Left lung (tissue), 10 donors: ENCODE measurements around the gene CARD16. TPM values are rescaled to one million over a fixed set of nuclear protein-coding genes. Genes with fewer than 3 reads are reported as not detected.
"Not testable (repeated sequence)": the region's sequence is repeated elsewhere in the genome, so short reads cannot be mapped to it uniquely, and the experiment has no call there.

Experiments used
- ATAC-seq: fragments of 200-7000 bp; cut with Tn5 transposase; one replicate; pipeline ENCODE4 v1.9.1; 2020; ENCODE audit warnings: moderate library complexity
- DNase-seq, 4 donors: peaks; one replicate each; pipeline ENCODE4 v3.0.0-alpha.2; 2013 to 2020
- H3K27ac ChIP-seq, 2 donors: fragments of 200-600 bp; sonication (generic) in 1 of 2; one replicate each; pipeline versions ENCODE4 v1.5.0 to v1.8.0; 2020 to 2021
- H3K27me3 ChIP-seq, 2 donors: fragments of 200-600 bp; sonication (generic) in 1 of 2; one replicate each; pipeline versions ENCODE4 v1.5.0 to v1.8.0; 2020 to 2021
- H3K36me3 ChIP-seq, 2 donors: fragments of 200-600 bp; sonication (generic) in 1 of 2; one replicate each; pipeline versions ENCODE4 v1.5.0 to v1.8.0; 2020 to 2021
- H3K4me1 ChIP-seq, 2 donors: fragments of 200-600 bp; one replicate each; pipeline ENCODE4 v1.8.0; 2021
- H3K4me3 ChIP-seq, 2 donors: fragments of 200-600 bp; sonication (generic) in 1 of 2; one replicate each; pipeline versions ENCODE4 v1.5.0 to v1.8.0; 2020 to 2021; ENCODE audit warnings: mild to moderate bottlenecking in 1 of 2
- H3K9me3 ChIP-seq, 2 donors: fragments of 200-600 bp; sonication (generic) in 1 of 2; one replicate each; pipeline versions ENCODE4 v1.5.0 to v1.8.0; 2020 to 2021
- intact Hi-C, 2 donors: fragments of 100-400 bp; cut with DNase I; formaldehyde crosslinking; loops; one replicate each; pipeline versions ENCODE4 v1.11.2 to v1.14.2; 2022
- polyA plus RNA-seq, 6 donors: library from polyadenylated mRNA; unstranded; fragments of 120-200 nt; gene quantifications; one replicate each; pipeline ENCODE4 v1.2.1, GENCODE V29; 2013; ENCODE audit not compliant: insufficient read length in 6 of 6
- total RNA-seq, 2 donors: library from RNA; stranded (reverse); fragmentation: NEBNext Ultra II Directional; extraction: Animal tissue kit (Norgen Biotek cat#: 25700); gene quantifications; one replicate each; pipeline ENCODE4 v1.2.1, GENCODE V29; 2021
- TF ChIP-seq, protein P1 (sequence below), 2 donors: fragments of 200-600 bp; sonication (generic) in 1 of 2; IDR thresholded peaks; one replicate each; pipeline versions ENCODE4 v1.5.0 to v1.8.0; 2021; ENCODE audit warnings: antibody characterized with exemption in 2 of 2
- donor health status: DM: no; HTN: yes; CAD: no.
- donor health status: DM: no; HTN: no; CAD: no.

CARD16 gene
- total and polyA plus RNA-seq, 8 donors: 17.7 to 56.3 (median 24.0) TPM

DNA sequence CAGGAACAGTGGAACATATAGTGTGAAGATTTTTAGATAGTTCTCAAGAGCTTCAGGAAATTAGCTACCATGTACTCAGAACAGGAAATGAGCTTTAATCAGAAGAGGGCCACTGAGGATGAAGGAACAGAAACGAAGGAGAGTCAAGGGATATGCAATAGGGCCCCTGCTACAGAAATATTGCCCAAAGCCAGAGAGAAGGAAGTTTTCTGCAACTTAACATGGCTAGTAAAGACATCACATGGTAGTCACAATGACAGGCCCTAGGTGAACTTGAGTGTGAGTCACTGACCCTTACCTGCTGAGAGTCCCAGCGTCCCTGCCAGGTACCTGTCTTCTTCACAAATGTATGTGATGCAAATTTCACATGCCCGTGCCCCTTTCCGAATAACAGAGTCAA is 25.2 kb upstream of the CARD16 start:
- TF ChIP-seq, protein P1, sequence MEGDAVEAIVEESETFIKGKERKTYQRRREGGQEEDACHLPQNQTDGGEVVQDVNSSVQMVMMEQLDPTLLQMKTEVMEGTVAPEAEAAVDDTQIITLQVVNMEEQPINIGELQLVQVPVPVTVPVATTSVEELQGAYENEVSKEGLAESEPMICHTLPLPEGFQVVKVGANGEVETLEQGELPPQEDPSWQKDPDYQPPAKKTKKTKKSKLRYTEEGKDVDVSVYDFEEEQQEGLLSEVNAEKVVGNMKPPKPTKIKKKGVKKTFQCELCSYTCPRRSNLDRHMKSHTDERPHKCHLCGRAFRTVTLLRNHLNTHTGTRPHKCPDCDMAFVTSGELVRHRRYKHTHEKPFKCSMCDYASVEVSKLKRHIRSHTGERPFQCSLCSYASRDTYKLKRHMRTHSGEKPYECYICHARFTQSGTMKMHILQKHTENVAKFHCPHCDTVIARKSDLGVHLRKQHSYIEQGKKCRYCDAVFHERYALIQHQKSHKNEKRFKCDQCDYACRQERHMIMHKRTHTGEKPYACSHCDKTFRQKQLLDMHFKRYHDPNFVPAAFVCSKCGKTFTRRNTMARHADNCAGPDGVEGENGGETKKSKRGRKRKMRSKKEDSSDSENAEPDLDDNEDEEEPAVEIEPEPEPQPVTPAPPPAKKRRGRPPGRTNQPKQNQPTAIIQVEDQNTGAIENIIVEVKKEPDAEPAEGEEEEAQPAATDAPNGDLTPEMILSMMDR (IDR thresholded peaks at IDR 0.05): no peak
- Histone ChIP-seq H3K27ac (no peak overlapping the region), H3K9me3 (no peaks in the 10 kb centered on the region), H3K4me3 (no peak overlapping the region), H3K36me3 (no peaks in the 10 kb centered on the region), H3K4me1 (peaks cover 0 to 6% of the 10 kb centered on the region in 2 donors), H3K27me3 (no peaks in the 10 kb centered on the region)
- DNase-seq (no peak), ATAC-seq (no peak)
- intact Hi-C loops: no loop called here

DNA sequence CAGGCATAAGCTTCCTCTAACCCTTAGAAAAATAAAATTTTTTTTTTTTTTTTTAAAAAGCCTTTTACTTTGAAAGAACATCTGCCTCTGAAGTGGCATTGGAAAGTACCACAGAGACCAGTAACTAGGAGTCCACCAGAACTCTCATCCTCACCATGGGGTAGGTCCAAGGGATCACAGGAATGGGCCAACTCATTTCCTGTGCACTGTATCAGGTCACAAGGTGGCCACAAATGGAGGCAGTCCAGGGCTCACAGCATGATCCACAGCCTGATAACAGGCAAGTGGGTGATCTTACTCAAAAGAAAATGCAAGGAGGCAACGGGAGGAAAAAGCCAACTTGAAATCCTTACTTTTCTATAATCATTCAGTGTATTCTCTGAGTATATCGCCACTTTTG is 24.6 kb upstream of the CARD16 start:
- H3K9me3 ChIP-seq, H3K4me1 ChIP-seq, H3K27me3 ChIP-seq, H3K4me3 ChIP-seq, DNase-seq, H3K27ac ChIP-seq, ATAC-seq, intact Hi-C loops, H3K36me3 ChIP-seq: not testable (repeated sequence)

DNA sequence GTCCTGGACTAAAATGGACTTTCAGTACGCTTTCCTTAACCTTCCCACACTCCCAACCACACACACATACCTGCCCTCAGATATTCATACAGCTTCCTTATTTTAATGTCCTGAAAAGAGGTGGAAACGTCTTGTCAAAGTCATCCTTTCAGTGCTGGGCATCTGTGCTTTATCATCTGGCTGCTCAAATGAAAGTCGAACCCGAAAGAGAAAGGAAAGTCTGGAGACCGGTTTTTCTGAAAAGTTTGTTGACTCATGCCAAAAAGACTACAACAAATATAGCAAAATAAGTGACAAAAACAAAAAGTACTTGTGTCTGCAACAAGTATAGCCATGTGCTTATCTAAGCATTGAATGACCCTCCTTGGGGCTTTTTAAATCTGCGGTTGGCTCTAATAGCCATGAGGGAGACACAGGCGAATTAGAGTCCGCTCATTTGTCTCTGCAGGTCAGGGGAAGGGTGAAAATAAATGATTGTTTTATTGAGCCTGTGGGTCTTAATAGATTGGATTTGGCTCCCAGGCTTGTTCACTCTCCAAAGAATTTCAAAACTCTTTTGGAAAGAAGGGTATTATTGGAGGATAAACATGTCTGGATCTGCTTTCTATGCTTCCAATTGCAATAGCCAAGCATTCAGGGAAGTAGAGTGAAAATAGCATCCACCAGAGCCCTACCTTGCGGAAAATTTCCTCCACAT is 18.3 kb upstream of the CARD16 start:
- H3K27ac ChIP-seq, H3K36me3 ChIP-seq, ATAC-seq, H3K9me3 ChIP-seq, H3K4me3 ChIP-seq, H3K27me3 ChIP-seq, H3K4me1 ChIP-seq, intact Hi-C loops: not testable (repeated sequence)
- peak in 1 of 4 donors; percentile 11 for DNase-seq

DNA sequence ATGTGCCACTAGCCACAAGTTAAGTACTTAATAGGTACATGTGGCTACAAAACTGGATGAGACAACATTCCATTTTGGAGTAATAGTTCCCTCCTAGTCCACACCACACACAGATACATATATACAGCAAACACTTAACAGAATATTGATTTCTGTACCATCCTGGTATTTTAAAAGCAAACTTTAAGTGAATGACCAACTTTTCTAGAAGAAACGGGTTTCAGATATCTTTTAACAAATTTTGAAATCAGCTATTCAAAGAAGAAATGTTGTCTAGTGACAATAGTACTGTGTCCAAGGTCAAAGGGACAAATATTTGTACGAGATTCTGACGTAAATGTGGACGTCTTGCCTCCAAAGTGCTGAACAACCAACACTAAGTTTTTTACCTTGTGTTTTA is 12.3 kb upstream of the CARD16 start:
- intact Hi-C loops: no loop called here
- no peaks in the 10 kb centered on the region for H3K27me3 ChIP-seq
- ATAC-seq: no peak
- no peak overlapping the region for H3K4me3 ChIP-seq
- no peaks in the 10 kb centered on the region for H3K4me1 ChIP-seq
- no peak overlapping the region for H3K27ac ChIP-seq
- DNase-seq: no peak
- H3K9me3 ChIP-seq: no peaks in the 10 kb centered on the region
- no peaks in the 10 kb centered on the region for H3K36me3 ChIP-seq
- TF ChIP-seq, protein P1 (IDR thresholded peaks at IDR 0.05): no peak

DNA sequence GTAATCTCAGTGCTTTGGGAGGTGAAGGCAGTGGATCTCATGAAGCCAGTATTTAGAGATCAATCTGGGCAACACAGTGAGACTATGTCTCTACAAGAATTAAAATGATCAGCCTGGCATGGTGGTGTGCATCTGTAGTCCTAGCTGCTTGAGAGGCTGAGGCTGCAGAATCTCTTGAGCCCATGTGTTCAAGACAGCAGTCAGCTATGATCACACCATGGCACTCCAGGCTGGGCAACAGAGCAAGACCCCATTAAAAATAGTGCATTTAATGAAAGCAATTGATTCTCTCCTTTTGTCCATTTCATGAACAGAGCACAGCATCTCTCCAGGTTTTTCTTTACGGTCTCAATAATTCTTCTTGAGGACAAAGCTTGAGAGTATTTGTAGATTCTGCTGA is 11.3 kb upstream of the CARD16 start:
- intact Hi-C loops: no loop called here
- no peaks in the 10 kb centered on the region for H3K4me1 ChIP-seq
- no peak overlapping the region for H3K27ac ChIP-seq
- H3K36me3 ChIP-seq: no peaks in the 10 kb centered on the region
- H3K27me3 ChIP-seq: no peaks in the 10 kb centered on the region
- TF ChIP-seq, protein P1 (IDR thresholded peaks at IDR 0.05): no peak
- DNase-seq: no peak
- no peak for ATAC-seq
- no peak overlapping the region for H3K4me3 ChIP-seq
- H3K9me3 ChIP-seq: no peaks in the 10 kb centered on the region

DNA sequence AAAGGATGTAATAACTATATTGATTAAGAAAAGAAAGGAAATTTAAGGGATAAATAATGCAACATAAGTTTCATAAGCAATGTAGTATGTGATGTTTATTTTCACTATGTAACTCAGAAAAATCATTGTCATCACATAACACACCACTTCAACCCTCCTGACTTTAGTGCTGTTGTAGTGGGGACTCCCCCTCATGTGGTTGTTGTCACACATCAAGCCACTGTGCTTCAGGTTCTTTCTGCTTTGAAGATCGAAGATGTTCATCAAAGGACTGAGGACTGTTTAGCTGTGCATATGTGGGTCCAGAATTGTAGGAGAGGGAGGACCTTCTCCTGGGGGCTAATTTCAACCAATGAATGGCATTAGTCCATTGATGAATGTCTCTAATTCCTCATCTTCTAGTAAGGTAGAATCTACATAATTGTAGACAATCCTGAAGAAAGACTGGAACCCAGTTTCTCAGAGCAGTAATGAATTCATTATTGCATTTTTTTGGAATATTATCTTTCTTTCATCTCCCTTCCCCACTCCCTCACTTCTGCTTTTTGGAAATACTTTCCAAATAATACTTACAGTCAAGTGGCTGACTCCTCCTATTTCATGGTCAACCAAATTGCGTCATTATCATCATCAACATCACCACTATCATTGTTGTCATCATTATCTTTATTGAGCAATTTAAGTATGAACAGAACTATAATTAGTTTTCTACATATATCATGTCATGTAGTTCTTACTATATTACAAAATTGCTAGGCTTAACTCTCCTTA is 9.8 kb upstream of the CARD16 start:
- Histone ChIP-seq H3K36me3 (no peaks in the 10 kb centered on the region), H3K9me3 (no peaks in the 10 kb centered on the region), H3K4me1 (no peaks in the 10 kb centered on the region), H3K27ac (no peak overlapping the region), H3K4me3 (no peak overlapping the region), H3K27me3 (no peaks in the 10 kb centered on the region)
- ATAC-seq (no peak), DNase-seq (no peak)
- intact Hi-C loops: no loop called here
- TF ChIP-seq, protein P1 (IDR thresholded peaks at IDR 0.05): no peak
